Testis (tissue), 3 donors: ENCODE results near the gene MLYCD. TPM values are rescaled to one million over a fixed set of nuclear protein-coding genes. Genes with fewer than 3 reads are reported as not detected.

Source experiments
- DNase-seq: peaks from one replicate; pipeline ENCODE4 v3.0.0-alpha.2; 2019
- H3K27ac ChIP-seq, 2 donors: fragments of 200-600 bp; sonication (generic); one replicate each; pipeline ENCODE4 v1.5.1; 2019
- H3K27me3 ChIP-seq: fragments of 200-600 bp; sonication (generic); one replicate; pipeline ENCODE4 v1.5.1; 2019
- H3K36me3 ChIP-seq: fragments of 200-600 bp; sonication (generic); one replicate; pipeline ENCODE4 v1.5.1; 2017; ENCODE audit warnings: low read depth; ENCODE audit errors: missing control alignments
- H3K4me1 ChIP-seq: fragments of 200-600 bp; sonication (generic); one replicate; pipeline ENCODE4 v1.5.1; 2019
- H3K4me3 ChIP-seq, 2 donors: fragments of 200-600 bp; sonication (generic); one replicate each; pipeline ENCODE4 v1.5.1; 2017 to 2019
- H3K9me3 ChIP-seq: fragments of 200-600 bp; sonication (generic); one replicate; pipeline ENCODE4 v1.5.1; 2017
- POLR2A ChIP-seq: fragments of 450-650 bp; IDR thresholded peaks from one replicate; pipeline ENCODE4 v1.6.1; 2017; ENCODE audit warnings: antibody characterized with exemption, mild to moderate bottlenecking, moderate library complexity
- WGBS, 2 donors: methylation state at CpG; one replicate each; pipeline ENCODE4 v1.1.5; 2018; 5-methylcytosine and 5-hydroxymethylcytosine counted together
- intact Hi-C: fragments of 100-400 bp; cut with DNase I; formaldehyde crosslinking; loops from one replicate; pipeline ENCODE4 v1.15.1; 2023; ENCODE audit warnings: low total_unique reads
- polyA plus RNA-seq: library from polyadenylated mRNA; stranded (reverse); fragments of 350-450 nt; fragmentation: Illumina TruSeq; extraction: RNeasy Lipid Tissue Mini Kit (QIAGEN cat#74804); gene quantifications from one replicate; pipeline ENCODE4 v1.2.3, GENCODE V29; 2014; ENCODE audit warnings: low read depth, low replicate concordance; ENCODE audit not compliant: insufficient read depth
- total RNA-seq, 2 donors: library from RNA; depleted of rRNA; stranded (reverse); fragments of >200 nt; gene quantifications; one replicate each; pipeline ENCODE4 v1.2.3, GENCODE V29; 2016
- TF ChIP-seq, protein P1 (sequence below), 3 experiments: fragments of 450-650 bp in 2 of 3; fragments of 200-600 bp in 1 of 3; sonication (generic) in 1 of 3; IDR thresholded peaks; one replicate each; pipeline ENCODE4 v1.5.1; 2016 to 2019; ENCODE audit warnings: antibody characterized with exemption in 3 of 3, mild to moderate bottlenecking in 2 of 3, moderate library complexity in 1 of 3

MLYCD gene
- total and polyA plus RNA-seq, 3 donors from 2014 or later, result 4.5 to 22.1 (median 15.1) TPM

DNA sequence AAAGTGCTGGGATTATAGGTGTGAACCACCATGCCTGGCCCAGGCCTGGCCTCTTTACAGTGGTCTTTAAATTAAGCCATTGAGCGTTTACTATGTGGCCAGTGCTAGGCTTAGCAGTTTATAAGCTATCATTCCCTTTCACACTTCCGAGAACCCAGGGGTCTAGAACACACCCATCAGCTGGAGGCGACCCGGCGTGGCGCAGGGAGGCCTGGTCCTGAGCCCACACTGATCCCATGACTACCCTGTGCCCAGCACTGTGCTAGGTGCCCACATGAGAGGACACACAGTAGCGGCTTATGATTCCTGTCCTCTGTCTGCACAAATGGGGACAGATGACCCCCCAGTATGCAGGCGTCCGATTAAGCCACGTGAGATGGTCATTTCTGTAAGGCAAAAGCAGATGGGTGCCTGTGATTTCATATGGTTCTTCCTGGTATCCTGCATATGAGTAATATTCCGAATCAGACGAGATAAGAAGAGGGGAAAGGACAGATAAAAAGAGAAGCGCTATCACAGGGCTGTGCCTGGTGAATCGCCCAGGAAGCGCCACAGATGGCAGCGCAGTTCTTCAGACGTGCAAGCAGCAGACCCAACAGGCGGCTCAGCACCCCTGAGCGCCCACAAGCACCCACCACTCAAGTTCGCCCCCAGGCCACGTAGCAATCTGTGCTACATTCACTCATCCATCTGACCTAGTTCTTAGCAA, 59.4 kb downstream of the MLYCD start:
- H3K27ac ChIP-seq, result no peak overlapping the region
- peaks cover 22% of the 10 kb centered on the region for H3K4me1 ChIP-seq
- DNase-seq, result no peak
- no peaks in the 10 kb centered on the region for H3K9me3 ChIP-seq
- no peaks in the 10 kb centered on the region for H3K36me3 ChIP-seq
- no peak overlapping the region for H3K4me3 ChIP-seq
- intact Hi-C loops, result no loop called here
- 73 to 81% methylated on average over 20 to 21 of the region's 21 CpGs for WGBS, 2 donors
- no peaks in the 10 kb centered on the region for H3K27me3 ChIP-seq
- TF ChIP-seq, protein P1, sequence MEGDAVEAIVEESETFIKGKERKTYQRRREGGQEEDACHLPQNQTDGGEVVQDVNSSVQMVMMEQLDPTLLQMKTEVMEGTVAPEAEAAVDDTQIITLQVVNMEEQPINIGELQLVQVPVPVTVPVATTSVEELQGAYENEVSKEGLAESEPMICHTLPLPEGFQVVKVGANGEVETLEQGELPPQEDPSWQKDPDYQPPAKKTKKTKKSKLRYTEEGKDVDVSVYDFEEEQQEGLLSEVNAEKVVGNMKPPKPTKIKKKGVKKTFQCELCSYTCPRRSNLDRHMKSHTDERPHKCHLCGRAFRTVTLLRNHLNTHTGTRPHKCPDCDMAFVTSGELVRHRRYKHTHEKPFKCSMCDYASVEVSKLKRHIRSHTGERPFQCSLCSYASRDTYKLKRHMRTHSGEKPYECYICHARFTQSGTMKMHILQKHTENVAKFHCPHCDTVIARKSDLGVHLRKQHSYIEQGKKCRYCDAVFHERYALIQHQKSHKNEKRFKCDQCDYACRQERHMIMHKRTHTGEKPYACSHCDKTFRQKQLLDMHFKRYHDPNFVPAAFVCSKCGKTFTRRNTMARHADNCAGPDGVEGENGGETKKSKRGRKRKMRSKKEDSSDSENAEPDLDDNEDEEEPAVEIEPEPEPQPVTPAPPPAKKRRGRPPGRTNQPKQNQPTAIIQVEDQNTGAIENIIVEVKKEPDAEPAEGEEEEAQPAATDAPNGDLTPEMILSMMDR (IDR thresholded peaks at IDR 0.05), result no peak
- TF ChIP-seq POLR2A, result no peak

DNA sequence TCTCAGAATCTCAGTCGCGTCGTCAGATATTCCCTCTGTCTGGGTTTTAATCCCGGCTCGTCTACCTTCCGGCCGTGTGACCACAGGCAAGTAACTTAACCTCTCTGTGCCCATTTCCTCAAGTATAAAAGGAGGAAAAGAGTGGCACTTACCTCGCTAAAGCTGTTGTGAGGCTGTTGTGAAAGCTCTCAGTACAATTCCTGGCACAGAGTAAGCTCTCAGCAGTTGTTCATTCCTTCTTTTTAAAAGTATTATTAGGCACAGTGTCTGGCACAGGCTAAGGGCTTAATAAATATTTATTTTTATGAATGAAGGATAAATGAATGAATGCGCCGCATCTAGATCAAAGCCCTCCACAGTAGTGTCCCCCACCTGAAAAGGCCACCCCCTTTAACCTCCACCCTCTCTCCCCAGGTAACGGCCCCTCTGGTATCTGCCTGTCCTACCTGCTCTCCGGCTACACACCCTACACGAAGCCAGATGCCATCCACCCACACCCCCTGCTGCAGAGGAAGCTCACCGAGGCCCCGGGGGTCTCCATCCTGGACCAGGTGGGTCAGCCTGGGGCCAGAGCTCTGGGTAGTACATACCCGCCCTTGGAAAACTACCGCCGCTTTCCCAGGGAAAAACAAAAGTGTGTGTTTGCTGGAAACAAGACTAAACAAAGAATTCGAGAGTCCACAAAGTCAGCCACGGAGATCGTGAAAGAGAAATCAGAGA, 60.1 kb downstream of the MLYCD start:
- intact Hi-C loops, result no loop called here
- no peak overlapping the region for H3K27ac ChIP-seq
- H3K9me3 ChIP-seq, result no peaks in the 10 kb centered on the region
- no peaks in the 10 kb centered on the region for H3K27me3 ChIP-seq
- DNase-seq, result no peak
- no peak for TF ChIP-seq POLR2A
- TF ChIP-seq, protein P1 (IDR thresholded peaks at IDR 0.05), result no peak
- H3K4me1 ChIP-seq, result peaks cover 16% of the 10 kb centered on the region
- H3K36me3 ChIP-seq, result no peaks in the 10 kb centered on the region
- no peak overlapping the region for H3K4me3 ChIP-seq
- WGBS, 2 donors, result 70 to 84% methylated on average over 21 of the region's 21 CpGs

DNA sequence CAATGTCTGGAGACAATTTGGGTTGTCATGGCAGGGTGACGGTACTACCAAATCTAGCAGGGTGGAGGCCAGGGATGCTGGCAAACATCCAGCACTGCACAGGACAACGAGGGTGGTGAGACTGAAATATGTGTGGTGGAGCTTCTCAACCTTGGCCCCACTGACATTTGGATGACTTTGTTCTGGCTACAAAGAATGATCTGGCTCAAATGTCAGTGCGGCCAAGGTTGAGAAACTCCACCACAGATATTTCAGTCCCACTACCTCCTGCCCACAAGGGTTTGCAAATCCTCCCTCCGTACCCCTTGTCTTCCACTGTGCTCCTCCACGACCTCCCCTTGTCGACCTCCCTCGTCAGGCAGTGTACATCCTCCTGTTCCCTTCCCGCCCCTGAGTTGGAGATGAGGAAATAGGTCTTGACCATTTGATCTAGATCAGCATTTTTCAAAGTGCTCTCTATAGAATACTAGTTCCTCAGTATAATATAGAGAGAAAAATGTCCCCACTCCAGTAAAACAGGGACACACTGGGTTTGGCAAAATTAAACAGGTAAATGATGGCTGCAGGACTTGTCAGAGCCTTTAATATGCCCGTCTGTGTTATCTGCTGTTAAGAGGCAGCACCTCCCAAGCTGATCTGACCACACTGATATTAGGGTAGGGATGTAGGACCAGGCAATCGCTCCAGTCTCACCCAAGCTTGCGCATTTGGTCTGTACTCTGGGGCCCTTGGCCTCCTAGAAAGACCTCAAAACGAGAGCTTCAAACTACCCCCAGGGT, 60.9 kb downstream of the MLYCD start:
- 78 to 81% methylated on average over 10 to 12 of the region's 12 CpGs for WGBS, 2 donors

DNA sequence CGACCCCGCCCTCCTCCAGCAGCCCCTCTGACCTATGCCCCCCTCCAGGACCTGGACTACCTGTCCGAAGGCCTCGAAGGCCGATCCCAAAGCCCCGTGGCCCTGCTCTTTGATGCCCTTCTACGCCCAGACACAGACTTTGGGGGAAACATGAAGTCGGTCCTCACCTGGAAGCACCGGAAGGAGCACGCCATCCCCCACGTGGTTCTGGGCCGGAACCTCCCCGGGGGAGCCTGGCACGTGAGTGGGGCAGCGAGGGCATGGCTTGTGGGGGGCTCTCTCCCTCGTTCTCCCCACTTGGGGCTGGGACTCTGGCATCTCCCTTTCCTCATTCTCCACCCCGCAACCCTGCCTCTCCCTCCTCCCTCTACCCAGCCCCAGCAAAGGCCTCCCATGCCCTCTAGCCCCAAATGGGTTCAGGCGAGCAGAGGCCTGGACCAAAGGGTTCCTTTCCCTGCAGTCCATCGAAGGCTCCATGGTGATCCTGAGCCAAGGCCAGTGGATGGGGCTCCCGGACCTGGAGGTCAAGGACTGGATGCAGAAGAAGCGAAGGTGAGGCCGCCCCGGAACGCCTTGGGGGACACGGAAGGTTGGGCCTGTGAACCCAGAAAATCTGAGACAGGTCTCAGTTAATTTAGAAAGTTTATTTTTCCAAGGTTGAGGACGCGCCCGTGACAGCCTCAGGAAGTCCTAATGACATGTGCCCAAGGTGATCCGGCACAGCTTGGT, 61.8 kb downstream of the MLYCD start:
- TF ChIP-seq, protein P1 (IDR thresholded peaks at IDR 0.05), result no peak
- no peak for TF ChIP-seq POLR2A
- intact Hi-C loops, result loop anchor here (10.0 kb wide), 1 partner anchor 224 kb away; the partner anchor contains the start of gene TAF1C
- H3K36me3 ChIP-seq, result no peaks in the 10 kb centered on the region
- H3K4me1 ChIP-seq, result peaks cover 9% of the 10 kb centered on the region
- H3K9me3 ChIP-seq, result no peaks in the 10 kb centered on the region
- no peak overlapping the region for H3K4me3 ChIP-seq
- no peaks in the 10 kb centered on the region for H3K27me3 ChIP-seq
- 82 to 92% methylated on average over 19 to 29 of the region's 29 CpGs for WGBS, 2 donors
- no peak overlapping the region for H3K27ac ChIP-seq
- DNase-seq, result no peak

More for the DNA sequence above, 60.9 kb downstream of the MLYCD start:
- Histone ChIP-seq H3K9me3 (no peaks in the 10 kb centered on the region), H3K27ac (no peak overlapping the region), H3K27me3 (no peaks in the 10 kb centered on the region), H3K4me1 (peaks cover 9% of the 10 kb centered on the region), H3K36me3 (no peaks in the 10 kb centered on the region), H3K4me3 (no peak overlapping the region)
- intact Hi-C loops, result loop anchor here (10.0 kb wide), 1 partner anchor 225 kb away; the partner anchor contains the start of gene TAF1C
- TF ChIP-seq, protein P1 (IDR thresholded peaks at IDR 0.05), result no peak
- TF ChIP-seq POLR2A, result no peak
- DNase-seq, result no peak
